Activated gamma-delta T cell treated with Interleukin-2 at 50 U/mL for 16 hours (primary cell): ENCODE results near the gene FHOD3.
"Not testable (repeated sequence)": the region's sequence is repeated elsewhere in the genome, so short reads cannot be mapped to it uniquely, and the experiment has no call there.

Experiments
- DNase-seq: peaks from one replicate; pipeline ENCODE4 v3.0.0-alpha.2; 2020

The FHOD3 gene

GRCh38 chr18:36529747-36530146, 232.2 kb downstream of the FHOD3 start:
- no peak for DNase-seq

- no peak for DNase-seq
Observed at GRCh38 chr18:36530676-36531405, 233.3 kb downstream of the FHOD3 start.

GRCh38 chr18:36531636-36532035, 234.1 kb downstream of the FHOD3 start:
- DNase-seq = no peak

DNA sequence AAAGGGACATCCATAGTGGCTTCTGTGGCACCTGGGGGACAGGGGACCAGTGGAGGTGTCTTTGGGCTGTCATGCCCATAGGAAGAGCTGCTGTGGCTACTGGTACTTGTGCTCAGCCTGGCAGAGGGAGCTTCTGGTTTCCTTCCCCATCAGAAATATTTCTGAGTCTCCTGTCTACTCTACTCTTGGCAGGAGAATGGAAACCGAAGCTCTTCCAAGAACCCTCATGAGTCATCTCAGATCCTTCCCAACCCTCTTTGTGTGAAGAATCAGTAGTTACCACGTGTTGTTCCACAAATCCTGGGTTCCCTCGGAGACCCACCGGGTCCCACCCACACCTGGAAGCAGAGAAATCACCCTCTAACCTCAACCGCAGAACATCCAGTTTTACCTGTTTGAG, 234.9 kb downstream of the FHOD3 start:
- no peak for DNase-seq

DNA sequence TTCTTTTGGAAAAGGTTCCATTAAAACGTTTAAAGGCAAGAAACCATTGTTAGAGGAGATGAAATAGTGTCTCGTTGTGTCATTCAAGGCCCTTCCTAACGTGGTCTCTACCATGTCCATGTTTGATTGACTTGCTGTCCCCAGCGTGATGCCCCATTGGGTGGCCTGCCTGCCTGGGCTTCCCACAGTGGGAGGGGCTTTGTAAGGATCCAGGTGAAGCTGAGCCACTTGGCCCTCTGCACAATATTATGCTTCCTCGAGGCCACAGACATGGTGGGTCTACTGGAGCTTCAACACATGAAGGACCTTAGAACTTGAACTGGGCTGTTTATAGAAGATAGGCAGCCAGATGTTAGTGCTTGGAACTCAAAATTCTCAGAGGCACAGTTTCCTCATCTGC, 235.3 kb downstream of the FHOD3 start:
- DNase-seq = no peak

- no peak for DNase-seq
Observed at GRCh38 chr18:36533446-36534153, 236.1 kb downstream of the FHOD3 start.

GRCh38 chr18:36534154-36534688, 236.7 kb downstream of the FHOD3 start:
- DNase-seq = no peak

- DNase-seq = no peak
Observed at GRCh38 chr18:36535202-36535935, 237.9 kb downstream of the FHOD3 start.

GRCh38 chr18:36536426-36536825, 238.9 kb downstream of the FHOD3 start:
- DNase-seq = no peak

GRCh38 chr18:36537289-36537688, 239.8 kb downstream of the FHOD3 start:
- no peak for DNase-seq

- no peak for DNase-seq
Observed at GRCh38 chr18:36539674-36540231, 242.2 kb downstream of the FHOD3 start.

- no peak for DNase-seq
Observed at GRCh38 chr18:36543030-36543429, 245.5 kb downstream of the FHOD3 start.

DNA sequence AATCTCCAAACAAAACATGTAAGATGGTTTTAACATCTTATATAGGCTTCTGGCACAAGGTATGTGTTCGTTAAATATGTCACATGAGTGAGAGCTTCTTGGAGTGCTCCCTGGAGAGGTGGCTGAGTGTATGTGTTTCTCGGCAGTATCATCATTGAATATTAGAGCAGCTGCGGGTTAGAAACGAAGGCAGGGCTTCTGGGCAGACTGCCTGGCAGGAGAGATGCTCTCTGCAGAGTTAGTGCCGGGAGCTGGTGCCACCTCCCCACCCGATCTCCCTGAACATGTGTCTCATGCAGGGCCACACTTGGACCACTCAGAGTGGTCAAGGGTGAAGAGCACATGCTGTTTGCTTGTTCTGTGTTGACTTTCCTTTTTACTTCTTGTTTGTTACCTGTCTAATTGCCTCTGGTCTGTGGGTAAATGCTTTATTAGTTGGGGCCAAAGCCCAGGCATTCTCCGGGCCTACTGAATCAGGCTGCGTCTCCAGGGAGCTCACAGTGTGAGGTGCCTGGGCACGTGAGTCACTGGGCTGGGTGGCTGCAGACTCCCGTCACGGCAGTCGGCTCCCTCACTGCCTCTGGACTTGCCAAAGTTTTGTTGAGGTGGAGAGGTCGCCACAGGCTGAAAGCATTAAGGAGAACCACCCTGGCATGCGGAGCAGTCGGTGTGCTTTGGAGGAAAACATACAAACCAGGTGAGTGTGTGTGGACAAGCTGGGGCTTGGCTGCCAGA, 246.6 kb downstream of the FHOD3 start:
- no peak for DNase-seq

- no peak for DNase-seq
Observed at GRCh38 chr18:36545821-36546427, 248.4 kb downstream of the FHOD3 start.

- no peak for DNase-seq
Observed at GRCh38 chr18:36546876-36547275, 249.4 kb downstream of the FHOD3 start.

DNA sequence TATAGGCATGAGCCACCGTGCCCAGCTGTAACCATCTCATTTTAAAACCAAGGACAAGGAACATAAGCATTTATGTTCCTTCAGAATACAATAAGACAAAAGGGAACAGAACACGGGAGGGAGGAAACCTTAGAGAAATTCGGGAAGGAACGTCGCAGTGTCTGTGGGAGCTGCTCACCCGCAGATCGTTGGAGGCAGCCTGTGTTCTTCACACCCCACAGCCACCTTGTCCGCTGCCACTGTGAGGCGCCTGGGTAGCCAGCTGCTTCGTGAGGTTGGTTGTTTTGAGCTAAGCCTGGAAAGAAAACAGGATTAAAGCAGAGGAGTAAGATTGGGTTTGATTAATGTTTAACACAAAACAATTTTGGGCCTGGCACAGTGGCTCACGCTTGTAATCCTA, 250.0 kb downstream of the FHOD3 start:
- DNase-seq = no peak

DNA sequence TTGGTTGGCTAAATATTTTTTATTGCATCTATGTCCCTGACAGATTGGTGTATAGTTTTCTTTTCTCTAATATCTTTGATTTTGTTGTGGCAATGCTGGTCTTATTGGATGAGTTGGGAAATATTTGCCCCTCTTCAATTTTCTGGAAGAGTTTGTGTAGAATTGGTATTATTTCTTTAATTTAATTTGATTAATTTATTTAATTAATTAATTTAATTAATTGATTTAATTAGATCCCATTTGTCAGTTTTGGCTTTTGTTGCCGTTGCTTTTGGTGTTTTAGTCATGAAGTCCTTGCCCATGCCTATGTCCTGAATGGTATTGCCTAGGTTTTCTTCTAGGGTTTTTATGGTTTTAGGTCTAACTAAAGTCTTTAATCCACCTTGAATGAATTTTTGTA, 253.8 kb downstream of the FHOD3 start:
- DNase-seq = not testable (repeated sequence)

- no peak for DNase-seq
Observed at GRCh38 chr18:36558234-36558633, 260.7 kb downstream of the FHOD3 start.

DNA sequence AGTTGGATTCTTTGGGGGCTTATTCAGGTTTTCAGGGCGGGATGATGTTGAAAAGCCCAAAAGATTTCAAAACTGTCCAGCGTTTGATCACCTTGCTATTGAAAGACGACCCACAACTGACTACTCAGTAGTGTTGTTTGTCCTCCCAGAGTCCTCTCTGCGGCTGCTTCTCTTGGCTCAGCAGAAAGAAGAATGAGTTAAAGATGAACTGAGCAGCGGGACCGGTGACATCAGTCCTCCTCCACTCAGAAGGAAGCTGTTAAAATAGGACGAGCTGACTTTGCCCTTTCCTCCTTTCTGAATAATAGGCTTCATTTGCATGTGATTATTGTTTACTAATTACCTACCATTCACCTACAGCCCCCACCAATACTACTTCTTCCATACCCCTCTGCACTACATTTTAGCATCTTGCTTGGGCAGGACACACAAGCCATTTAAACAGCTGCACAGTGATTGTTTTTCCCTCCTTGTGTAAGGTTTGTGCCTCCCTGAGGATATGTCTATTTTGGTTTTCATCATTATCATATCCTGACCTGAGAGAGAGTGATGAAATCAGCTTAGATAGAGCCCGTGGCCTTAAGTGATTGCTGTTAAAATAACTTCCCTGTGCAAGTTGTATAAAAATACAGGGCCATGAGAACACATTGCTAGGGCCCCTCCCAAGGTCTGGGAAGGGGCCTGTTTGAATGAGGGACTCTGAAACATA, 261.8 kb downstream of the FHOD3 start:
- no peak for DNase-seq

- DNase-seq = no peak
Observed at GRCh38 chr18:36560187-36560586, 262.7 kb downstream of the FHOD3 start.

DNA sequence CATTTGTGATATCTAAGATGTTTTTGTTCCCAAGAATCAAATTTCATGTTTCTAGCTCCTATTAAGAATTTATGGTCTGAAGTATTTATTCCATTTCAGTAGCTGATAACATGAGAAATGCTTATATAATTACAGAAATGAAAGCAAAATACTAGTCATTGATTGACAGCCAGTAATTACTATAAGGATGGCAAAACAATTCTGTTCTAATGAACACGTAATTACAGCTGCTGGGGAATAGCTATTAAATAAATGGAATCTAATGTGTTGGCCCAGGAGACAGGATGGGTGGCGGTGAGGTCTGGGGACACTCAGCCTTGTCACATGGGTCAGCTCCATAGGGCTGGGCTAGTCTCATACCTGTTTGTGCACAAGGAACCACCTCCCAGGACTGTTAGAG, 263.5 kb downstream of the FHOD3 start:
- no peak for DNase-seq
